T1000 (cell line): ENCODE results near the gene BICD2.

Experiments used
- DNase-seq: peaks from one replicate; lab custom pipeline; 2025; ENCODE audit warnings: mixed read lengths; lab: John Stamatoyannopoulos, UW

BICD2 gene

GRCh38 chr9:92727716-92728700, 36.6 kb downstream of the BICD2 start:
- no peak for DNase-seq

GRCh38 chr9:92726971-92727715, 37.5 kb downstream of the BICD2 start:
- DNase-seq, result no peak

- DNase-seq, result no peak
Observed at GRCh38 chr9:92726348-92726747, 38.3 kb downstream of the BICD2 start.

GRCh38 chr9:92725766-92726165, 38.9 kb downstream of the BICD2 start:
- no peak for DNase-seq

GRCh38 chr9:92725266-92725545, 39.4 kb downstream of the BICD2 start:
- DNase-seq, result no peak

- DNase-seq, result no peak
Observed at GRCh38 chr9:92724528-92725265, 39.9 kb downstream of the BICD2 start.

- no peak for DNase-seq
Observed at GRCh38 chr9:92723801-92724323, 40.8 kb downstream of the BICD2 start.

GRCh38 chr9:92723299-92723625, 41.4 kb downstream of the BICD2 start:
- DNase-seq, result no peak

- no peak for DNase-seq
Observed at GRCh38 chr9:92722386-92723298, 42.0 kb downstream of the BICD2 start.

GRCh38 chr9:92721548-92721947, 43.1 kb downstream of the BICD2 start:
- DNase-seq, result no peak

- DNase-seq, result no peak
Observed at GRCh38 chr9:92720807-92721535, 43.7 kb downstream of the BICD2 start.

GRCh38 chr9:92720209-92720765, 44.3 kb downstream of the BICD2 start:
- no peak for DNase-seq

GRCh38 chr9:92719028-92719647, 45.5 kb downstream of the BICD2 start:
- no peak for DNase-seq

GRCh38 chr9:92718086-92719001, 46.3 kb downstream of the BICD2 start:
- DNase-seq, result no peak

- DNase-seq, result no peak
Observed at GRCh38 chr9:92717201-92718085, 47.2 kb downstream of the BICD2 start.

GRCh38 chr9:92716557-92716956, 48.1 kb downstream of the BICD2 start:
- no peak for DNase-seq

- no peak for DNase-seq
Observed at GRCh38 chr9:92715488-92716231, 49.0 kb downstream of the BICD2 start.
